GM13977 (cell line): ENCODE data around the gene WDR43.

Experiments used
- DNase-seq: peaks from one replicate; pipeline ENCODE4 v3.0.0; 2012; ENCODE audit warnings: low spot score
- in situ Hi-C: fragments of 300-500 bp; cut with MboI; formaldehyde crosslinking; loops from one replicate; pipeline ENCODE4 v1.12.0; 2022; ENCODE audit warnings: low sequenced_read_pairs, low pct_unique_long_range_greater_than_20kb, mixed read lengths, inconsistent platforms; ENCODE audit not compliant: unreplicated experiment
- TF ChIP-seq, protein P1 (sequence below): IDR thresholded peaks from 2 replicates; pipeline ENCODE4 v1.5.1; 2012; ENCODE audit warnings: mild to moderate bottlenecking, control low read depth; ENCODE audit not compliant: insufficient read depth; ENCODE audit errors: extremely low read depth, missing control alignments

WDR43 gene

DNA sequence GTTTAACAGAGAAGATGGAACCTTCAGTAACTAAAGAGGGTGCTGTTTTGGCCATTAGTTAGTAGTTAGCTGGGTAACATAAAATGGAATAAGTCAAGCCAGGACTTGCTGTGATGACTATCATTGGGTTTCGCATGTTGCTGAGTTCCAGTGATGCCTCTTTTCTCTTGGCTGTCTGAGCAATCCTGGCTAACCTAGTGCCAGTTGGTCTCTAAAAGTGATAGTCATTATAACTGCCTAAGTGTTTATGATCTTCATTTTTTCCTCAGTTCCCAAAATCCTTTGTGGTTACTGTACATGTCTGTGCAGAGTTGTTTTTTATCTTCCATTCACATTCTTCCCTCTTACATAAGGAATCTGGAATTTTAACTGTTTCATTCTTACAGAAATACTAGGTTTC lies 33.4 kb downstream of the WDR43 start:
- no peak for DNase-seq
- TF ChIP-seq, protein P1, sequence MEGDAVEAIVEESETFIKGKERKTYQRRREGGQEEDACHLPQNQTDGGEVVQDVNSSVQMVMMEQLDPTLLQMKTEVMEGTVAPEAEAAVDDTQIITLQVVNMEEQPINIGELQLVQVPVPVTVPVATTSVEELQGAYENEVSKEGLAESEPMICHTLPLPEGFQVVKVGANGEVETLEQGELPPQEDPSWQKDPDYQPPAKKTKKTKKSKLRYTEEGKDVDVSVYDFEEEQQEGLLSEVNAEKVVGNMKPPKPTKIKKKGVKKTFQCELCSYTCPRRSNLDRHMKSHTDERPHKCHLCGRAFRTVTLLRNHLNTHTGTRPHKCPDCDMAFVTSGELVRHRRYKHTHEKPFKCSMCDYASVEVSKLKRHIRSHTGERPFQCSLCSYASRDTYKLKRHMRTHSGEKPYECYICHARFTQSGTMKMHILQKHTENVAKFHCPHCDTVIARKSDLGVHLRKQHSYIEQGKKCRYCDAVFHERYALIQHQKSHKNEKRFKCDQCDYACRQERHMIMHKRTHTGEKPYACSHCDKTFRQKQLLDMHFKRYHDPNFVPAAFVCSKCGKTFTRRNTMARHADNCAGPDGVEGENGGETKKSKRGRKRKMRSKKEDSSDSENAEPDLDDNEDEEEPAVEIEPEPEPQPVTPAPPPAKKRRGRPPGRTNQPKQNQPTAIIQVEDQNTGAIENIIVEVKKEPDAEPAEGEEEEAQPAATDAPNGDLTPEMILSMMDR, result no peak

DNA sequence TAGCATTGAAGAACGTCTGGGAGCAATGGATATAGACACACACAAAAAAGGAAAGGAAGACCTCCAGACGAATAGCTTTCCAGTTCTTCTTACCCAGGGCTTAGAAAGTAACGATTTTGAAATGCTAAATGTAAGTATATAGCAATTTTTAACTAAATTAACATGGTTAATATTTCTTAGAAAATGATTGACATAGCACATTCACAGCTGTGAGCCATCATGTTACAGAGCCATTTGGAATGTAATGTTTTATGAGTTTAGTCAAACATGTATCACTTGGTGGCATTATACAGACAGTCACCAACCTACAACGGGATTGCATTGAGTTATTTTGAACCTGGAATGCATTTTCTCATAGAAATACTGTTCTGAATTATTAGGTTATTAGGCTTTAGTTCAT lies 35.1 kb downstream of the WDR43 start:
- in situ Hi-C loops, result no loop called here
- TF ChIP-seq, protein P1, result no peak
- no peak for DNase-seq

More for the DNA sequence above, 33.4 kb downstream of the WDR43 start:
- in situ Hi-C loops, result no loop called here

DNA sequence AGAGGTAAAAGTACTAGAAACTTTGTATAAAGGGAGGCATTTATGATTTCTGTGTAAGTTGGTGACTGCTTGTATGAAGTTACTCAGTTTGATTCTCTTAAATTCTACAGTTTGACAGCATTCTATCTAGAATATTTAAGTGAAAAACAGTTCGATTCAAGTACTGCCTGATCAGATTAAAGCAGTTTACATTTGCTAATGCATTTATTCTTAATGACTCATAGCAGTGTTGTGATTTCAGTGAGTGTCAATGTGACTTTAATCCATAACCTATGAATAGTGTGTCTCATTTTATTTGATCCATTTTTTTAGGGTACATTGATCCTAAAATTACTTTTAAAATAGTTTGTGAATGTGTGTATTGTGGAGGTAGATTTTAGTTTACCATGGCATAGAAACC lies 35.7 kb downstream of the WDR43 start:
- DNase-seq, result no peak
- in situ Hi-C loops, result no loop called here
- TF ChIP-seq, protein P1, result no peak

DNA sequence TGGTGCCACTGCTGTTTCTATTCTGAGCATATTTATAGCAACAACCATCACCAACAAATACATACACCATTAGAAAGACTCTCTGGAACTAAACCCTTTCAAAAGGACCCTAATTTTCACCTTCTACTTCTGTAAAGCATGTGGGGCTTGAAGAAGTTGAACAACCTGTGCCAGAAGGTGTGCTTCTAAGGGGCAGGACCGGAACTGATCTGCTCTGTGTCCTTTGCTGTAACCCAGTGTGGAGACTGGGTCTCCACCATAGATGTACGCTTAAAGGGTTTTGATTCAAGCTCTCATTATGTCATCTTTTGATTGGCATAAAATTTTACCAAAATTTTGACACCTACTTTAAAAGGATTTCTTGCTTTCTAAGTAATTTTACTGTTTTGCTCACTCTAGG lies 40.3 kb downstream of the WDR43 start:
- in situ Hi-C loops, result no loop called here
- TF ChIP-seq, protein P1, result no peak
- DNase-seq, result no peak

DNA sequence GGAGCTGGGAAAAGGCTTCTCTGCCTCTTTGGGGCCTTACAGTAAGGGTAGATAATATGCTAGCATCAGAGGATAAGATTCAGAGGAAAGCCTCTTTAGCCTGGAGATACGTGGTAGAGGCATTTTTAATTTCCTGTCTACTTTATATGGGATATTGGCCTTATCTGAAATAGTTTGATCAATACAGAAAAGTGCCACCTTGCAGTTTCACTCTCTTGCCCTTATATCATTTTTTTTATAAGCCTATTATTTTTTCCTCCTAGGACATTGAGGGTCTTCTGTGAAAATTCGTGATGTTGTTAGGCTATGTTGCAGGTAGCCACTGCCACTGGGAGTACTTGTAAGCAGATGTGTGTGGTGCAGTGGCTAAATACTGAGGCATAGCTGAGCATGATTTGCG lies 46.5 kb downstream of the WDR43 start:
- no peak for DNase-seq
- in situ Hi-C loops, result no loop called here
- TF ChIP-seq, protein P1, result no peak

DNA sequence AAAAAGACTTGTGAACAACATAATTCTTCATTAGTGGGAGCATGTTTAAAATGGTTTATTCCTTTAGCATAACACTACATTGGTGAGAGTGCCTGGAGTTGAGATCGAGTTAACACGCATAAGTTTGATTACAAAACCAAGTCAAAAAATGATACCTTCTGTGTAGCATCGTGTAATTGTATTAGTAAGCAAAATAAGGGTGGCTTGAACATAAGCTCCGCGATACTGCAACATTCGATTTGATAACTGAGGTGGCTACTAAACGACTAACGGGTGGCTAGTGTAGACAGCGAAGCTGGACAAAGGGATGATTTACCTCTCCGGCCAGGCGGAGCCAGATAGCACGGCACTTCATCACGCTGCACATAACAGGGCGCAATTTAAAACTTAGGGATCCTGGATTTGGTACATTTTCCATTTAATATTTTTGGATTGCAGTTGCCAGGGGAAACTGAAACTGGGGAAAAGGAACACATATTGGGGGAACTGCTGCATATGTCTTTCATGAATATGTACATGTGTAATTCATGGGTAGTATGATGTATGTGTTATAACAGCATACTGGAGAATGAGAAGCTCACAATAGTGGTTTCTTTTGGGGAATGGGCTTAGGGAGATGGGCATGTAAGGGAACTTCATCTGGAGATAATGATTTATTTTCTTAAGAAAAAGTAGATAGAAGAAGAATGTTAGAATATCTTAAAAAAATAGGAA lies 50.2 kb downstream of the WDR43 start:
- TF ChIP-seq, protein P1, result no peak
- in situ Hi-C loops, result no loop called here
- DNase-seq, result no peak

DNA sequence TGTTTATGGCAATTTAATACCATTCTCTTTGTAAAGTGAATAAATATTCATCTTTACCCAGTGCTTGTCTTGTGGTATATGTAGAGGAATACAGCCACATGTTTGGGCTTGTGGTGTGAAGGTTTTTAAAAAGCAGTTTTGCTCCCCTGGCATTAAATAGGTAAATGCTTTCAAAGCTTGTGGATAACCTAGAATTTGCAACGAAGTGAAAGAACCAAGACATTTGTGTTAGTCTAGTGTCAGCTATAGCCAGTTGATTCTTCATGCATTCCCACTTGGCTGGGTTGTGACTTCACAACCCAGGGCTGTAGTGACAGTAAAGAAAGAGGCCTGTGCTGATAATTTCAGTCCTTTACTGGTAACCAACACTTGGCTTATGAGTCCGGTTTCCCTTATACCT lies 53.7 kb downstream of the WDR43 start:
- no peak for DNase-seq
- in situ Hi-C loops, result no loop called here
- TF ChIP-seq, protein P1, result no peak
